HuH-7.5 (cell line): ENCODE results near the gene CMSS1.
A peak's percentile ranks its signal among the peaks of the same experiment; 100 is the strongest.

Experiments
- DNase-seq: peaks from one replicate; pipeline ENCODE4 v3.0.0; 2011; ENCODE audit warnings: low spot score

CMSS1 gene

DNA sequence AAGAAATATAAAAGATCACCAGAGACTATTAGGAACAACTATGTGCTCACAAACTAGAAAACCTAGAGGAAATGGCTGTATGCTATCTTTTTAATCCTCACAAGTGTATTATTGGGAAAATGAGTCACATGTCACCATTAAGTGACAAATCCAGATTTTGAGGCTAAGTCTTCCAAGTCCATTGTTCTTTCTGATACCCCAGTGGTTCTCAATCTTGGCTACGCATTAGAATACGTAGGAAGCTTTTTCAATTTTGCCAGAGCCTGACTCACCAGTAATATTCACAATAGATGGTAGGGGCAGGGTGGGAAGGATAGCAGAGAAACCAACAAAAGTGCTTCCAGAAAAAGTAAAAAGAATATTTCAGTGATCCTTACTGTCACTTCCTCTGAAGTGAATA lies 179.6 kb downstream of the CMSS1 start:
- DNase-seq = no peak

DNA sequence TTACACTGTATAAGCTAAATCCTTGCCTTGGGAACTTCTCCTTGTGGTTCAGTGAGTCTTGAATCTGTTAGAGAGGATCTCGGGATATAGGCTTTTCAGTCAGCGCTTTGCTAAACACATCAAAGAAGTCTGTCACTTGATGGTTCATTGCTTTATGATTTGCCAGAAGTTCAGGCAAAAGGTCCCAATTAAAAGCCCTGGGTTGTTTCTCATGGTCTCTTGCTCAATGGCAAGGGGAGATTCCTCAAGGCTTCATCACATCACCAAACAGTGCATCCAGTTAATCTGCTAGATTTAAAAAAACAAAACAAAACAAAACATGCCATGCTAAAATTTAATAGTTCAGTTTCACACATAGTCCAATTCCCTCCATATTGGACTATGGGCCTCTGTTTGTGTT lies 181.9 kb downstream of the CMSS1 start:
- DNase-seq = no peak

DNA sequence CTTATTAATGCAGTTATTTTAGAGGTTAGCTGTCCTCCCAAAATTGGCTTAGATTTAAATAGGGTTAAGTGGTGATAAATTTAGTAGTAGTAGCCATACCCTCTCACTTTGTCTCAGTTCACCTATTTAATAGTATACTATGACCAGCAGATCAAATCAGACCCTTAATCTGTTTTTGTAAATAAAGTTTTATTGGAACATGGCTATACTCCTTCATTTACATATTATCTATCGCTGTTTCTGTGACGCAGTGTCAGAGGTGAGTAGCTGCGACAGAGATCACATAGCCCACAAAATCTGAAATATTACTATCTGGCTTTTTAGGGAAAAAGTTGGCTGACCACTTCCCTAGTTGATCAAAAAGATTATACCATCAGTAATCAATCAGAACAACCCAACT lies 183.4 kb downstream of the CMSS1 start:
- DNase-seq = no peak

DNA sequence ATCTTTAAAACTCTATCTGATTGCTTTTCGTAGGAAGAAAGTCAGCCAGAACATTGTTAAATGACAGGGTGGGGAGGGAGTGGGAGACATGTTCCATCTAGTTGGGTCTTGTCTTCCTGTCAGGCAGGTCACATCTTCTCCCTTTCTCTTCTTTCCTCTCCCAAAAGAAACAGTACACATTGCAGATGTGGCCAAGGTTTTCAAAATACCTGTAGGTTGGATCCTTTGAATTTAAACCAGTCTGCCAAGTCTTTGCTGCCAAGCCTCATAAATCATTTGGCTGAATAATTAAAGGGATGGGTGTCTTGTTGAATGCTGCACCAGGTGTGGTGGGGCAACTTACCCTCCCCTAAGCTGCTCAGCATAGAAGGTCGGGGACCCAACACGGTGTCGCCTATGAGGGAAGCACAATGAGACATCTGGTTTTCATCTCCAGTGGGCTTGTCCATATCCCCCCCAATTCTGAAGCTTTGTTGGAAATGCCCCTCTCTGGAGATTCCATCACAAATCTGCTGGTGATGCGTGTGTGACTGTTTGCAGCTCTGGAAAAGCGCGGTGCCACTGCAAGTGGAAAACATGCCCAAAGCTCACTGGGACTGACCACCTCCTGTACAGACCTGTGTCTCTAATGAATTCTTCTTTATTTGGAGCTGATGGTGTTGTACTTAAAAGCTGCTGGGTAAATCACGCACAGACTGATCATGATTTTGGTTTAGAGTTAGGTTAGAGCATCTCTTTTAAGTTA lies 184.0 kb downstream of the CMSS1 start:
- DNase-seq = no peak

DNA sequence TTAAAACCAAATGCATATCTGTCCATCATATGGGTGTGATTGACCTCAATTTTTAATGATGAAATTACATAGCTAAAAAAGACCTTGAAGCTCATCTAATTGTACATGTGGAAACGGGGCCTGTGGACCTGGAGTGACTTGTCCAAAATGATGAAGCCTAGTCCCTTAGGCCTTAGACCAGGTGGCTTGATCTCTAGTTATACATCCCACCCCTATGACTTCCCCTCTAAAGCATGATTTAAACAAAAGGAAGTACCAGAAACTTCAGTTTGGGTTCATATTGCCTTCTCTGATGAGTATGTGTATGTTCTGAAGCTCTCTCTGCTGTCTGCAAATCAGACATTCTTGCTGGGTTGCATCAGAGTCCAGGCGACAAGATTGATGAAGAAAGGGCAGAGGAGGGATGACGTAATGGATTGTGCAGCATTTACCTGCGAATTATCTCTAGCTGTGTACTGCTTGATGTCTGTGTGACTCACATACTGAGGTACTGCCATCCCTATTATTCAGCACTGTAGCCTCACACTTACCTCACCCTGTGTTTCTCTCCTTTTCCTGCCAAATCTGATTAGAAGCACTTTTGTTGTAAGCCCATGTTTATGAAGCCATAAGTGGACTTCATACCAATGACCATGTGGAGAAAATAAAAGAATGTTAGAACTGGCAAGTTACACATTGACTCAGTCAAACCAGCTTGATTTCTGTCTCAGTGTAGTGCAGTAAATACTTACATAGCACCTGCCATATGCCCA lies 185.1 kb downstream of the CMSS1 start:
- DNase-seq = peak; percentile 43

DNA sequence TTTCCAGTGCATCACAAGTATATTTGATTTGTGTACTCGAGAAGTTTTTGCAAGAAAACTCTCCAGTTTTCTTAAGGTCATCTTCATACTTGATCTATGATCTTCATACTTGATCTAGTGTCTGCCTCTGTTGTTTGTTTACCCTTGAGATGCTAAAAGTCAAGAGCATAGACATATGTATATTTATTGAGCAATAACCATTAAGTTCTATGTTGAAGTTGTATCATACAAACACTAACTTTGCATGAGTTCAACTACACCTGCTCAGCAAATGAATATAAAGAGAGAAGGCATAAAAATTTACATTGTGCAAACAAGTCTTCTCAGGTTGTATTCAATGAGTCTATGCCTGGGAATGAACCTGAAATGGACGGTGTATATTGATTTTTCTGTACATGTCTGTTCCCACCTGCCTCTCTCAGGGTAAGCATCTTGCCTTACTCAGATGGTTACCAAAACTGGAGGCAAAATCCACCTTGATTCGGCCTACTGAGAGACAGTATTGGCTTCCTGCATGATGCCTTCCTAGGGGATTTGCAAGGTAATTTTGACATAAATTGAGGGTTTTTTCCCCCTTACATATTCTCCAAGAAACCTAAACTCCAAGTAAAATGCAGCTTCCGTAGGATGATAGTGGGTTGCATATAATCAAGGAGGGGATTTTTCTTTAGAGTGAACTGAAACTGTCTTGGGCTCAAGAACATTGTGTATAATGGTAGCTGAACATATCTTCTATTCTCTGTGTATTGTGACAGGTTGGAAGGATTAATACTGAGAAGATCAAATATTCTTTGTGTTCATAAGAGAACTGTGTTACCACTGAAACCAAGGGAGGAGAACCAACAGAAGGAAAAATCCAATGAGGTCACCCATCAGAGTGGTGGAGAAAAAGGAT lies 186.2 kb downstream of the CMSS1 start:
- no peak for DNase-seq

DNA sequence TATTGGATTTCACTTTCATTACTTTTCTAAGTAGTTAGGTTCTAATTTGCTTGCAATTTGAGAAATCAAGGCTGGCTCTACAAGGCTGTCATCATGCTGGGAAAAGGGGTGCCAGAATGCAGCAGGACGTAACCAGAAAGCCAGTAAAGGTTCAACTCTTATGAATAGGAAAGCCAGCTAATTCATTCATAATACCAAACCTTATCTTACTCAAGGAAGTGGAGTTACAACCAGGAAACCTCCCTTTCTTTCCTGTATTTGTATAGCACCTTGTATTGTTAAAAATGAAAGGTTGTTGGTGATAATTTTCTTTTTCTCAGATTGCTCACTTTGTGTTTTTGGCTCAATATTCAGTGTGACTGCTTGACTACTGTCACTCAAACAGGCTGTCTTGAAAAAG lies 187.3 kb downstream of the CMSS1 start:
- DNase-seq = no peak

DNA sequence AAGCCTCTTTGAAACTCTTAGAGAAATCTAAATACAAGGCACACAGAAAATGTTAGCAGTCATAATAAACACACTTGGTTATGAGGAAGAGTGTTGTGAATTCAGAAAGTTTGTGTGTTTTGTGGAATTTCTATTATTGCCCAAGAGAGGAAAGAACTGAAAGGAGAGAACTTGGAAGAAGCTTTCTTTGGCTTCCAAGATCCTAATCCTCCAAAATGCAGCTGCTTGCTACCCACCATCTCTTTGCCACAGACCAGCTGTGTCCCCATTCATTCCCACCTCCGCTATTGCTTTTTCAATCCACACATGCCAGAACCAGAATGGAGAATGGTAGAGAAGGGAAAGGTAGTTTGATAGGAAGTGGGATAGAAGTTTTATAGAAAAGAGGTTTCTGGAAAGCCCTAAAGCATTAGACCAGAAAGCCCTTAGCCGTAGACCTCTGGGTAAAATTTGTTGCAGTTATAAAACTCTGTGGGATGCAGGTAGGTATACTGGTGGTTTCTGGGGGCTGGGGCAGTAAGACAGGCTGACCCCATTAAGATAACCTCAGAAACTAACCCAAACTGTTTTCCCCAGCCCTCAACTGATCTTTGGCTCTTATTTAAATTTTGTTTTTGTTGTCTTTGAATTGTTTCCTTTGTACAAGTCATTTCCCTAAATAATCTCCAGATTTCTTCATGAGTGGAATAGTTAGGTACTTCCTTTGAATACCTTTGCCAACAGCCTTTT lies 188.2 kb downstream of the CMSS1 start:
- DNase-seq = no peak

DNA sequence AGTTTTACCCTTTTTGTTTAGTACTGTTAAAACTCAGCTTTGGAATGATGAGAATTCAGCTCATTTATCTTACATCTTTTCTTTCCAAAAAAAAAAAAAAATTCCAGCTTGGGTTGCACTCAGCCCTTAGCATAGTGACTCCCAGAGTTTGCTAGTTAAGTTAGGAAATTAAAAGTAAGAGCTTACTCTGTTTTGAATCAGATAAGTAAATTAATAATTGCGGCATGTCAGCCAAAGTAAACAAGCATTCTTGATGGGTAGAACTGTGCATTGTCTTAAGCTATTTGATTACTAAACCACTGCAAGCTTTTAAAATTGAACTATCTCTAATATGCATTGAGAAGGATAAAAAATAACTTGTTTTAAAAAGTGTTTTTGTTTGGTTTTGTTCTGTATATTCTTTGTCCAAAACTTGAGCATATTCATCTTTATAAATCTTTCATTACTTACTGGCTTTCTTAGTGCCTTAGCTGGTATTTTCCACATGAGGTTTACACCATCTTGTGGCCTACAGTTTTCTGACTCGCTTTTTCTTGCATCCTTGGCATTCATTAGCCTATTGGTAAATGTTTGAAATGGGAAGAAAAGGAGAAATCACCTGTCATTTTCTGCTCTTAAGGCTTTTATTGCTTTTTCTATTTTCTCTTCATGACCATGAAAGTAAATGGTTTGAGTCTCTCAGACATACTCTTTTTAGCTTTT lies 189.1 kb downstream of the CMSS1 start:
- DNase-seq = no peak

DNA sequence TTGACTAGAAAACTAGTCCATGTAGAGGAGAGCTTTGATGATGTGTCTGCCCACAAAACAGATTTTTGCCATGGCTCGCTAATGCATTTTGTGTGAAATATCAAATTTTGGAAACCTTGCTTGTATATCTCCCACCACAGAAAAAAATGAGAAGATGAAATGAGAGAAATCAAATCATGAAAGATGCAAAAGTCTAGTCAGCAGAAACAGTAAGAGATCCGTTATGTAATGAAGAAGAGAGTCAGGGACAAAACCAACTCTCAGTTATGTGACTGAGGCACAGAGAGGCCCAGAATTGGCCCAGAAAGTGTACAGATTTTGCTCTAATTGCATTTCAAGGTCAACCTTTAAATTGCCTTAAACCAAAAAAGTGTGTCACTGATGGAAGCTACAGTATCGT lies 189.7 kb downstream of the CMSS1 start:
- no peak for DNase-seq

DNA sequence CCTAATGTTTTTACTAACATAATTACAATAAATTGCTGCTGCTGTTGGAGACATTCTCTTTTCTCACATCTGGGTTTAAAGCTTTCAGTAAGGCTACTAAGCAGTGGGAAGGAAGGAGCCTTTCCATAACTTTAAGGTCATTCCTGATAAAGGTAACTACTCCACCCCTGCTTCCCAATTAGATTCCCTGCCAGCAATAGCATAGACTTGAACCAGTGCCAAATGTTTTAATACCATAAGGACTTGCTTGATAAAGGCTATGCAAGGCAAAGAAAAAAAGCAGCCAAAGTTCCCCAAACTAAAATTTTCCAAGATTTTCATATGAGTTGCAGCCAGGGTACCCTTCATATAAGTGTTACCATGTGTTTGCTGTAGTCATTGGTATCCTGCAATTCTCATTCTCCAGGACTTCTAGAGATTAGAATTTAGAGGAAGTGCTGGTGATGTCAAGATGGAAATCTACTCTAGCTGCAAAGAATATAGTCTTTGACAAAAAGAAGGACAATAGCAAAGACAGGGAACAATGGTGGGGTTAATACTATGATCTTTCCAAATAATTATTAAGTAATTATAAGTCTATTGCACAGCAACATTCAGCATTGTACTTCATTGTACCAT lies 190.5 kb downstream of the CMSS1 start:
- DNase-seq = no peak

DNA sequence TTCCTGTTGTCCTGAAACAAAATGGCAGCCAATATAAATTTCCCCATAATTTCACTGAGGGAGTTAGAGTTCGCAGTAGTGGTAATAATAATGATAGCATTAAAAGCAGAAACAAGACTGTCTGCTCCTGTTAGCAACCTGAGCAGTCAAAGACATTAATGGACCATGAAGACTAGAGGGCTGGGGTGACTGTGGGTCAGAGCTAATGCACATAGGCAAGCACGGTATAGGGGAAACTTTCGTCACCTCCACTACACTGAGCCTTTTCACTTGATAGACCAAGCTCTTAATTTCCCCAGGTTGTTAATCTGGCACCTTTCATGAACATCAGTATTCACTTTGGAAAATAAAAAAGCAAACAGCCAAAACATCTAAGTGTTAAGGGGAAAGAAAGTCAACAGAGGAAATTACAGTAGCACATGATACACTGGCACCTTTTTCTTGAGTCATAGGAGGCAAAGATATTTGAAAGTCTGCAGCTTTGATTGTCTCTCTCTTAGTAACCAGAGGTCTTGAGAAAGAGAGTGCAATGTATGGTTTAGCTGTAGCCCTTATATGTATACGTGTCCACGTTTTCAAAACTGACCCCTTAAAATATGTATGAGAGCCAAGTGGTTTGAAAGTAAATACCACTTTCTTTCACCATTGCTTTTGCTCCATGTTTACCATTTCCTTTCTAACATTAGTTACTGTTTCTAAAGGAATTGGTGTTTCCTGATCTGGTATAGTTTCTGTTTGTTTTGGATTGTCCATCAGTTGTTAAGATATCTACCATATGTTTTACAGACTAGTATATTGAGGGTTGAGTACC lies 191.8 kb downstream of the CMSS1 start:
- no peak for DNase-seq

DNA sequence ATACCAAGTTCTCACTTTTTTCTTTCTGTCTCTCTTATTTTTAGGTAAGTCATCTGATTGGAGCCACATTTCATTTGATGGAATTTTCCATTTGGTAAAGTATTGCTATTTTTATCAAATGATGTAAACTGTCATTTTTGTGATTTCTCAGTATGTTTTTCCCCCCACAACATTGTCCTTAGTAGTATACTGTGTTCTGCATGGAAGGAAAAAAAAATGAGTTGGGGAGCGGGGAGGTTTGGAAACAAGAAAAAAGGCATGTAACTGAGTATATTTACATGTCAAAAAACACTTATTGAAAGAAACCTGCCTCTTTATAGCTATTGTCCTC lies 192.4 kb downstream of the CMSS1 start:
- DNase-seq = no peak

DNA sequence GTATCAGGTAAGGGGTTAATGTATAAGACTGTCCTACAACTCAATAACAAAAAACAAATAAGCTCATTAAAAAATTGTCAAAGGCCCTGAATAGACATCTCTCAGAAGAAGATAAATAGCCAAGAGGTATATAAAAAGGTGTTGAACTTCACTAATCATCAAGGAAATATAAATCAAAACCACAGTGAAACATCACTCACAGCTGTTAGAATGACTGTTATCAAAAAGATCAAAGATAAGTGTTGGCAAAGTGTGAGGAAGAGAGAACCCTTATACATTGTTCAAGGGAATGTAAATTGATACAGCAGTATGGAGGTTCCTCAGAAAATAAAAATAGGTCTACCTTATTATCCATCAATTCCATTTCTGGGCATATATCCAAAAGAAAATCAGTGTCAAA lies 201.1 kb downstream of the CMSS1 start:
- no peak for DNase-seq

DNA sequence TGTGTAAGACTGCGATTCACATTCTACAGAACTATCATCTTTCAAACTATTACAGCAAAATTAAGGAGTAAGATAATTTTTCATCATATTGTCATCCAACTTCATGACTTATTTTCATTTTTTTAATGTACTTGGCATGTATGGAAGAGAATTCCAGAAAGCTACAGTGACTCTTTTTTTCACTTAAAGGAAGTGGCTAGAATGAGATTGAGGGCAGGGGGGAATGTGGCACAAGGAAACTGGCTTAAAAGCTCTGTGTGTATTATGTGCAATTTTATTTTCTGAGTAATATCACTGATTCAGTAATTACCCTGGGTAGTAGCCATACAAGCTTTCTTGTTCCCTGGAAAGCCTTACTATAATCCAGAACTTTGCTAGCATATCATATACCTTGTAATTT lies 202.1 kb downstream of the CMSS1 start:
- DNase-seq = no peak

DNA sequence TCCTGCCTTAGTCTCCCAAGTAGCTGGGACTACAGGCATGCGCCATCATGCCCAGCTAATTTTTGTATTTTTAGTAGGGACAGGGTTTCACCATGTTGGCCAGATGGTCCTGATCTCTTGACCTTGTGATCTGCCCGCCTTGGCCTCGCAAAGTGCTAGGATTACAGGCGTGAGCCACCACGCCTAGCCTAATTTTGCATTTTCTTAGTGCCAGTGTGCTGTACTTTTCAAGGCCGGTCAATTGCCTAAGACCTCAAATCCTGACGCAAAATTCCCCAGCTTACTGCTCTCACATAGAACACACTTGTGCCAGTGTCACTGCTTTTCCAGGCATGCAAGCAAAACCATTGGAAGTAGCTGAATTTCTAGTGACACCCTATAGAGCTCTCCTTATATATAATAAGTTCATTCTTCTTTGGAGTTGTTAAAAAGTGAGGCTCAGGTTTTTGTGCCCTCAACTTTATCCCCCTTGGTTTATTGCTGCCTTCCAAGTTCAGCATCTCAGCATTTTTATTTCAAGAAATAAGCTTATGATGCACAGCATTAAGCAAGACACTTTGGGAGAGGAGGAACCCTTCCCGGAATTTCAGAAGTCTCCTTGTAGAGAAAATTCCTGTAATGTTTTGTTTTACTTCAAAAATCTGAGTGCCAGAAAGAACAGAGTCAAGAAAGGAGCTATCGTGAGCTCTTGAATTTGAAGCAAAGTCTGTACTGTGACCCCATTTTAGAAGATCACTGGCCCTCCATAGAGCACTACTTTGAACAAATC lies 203.4 kb downstream of the CMSS1 start:
- no peak for DNase-seq

DNA sequence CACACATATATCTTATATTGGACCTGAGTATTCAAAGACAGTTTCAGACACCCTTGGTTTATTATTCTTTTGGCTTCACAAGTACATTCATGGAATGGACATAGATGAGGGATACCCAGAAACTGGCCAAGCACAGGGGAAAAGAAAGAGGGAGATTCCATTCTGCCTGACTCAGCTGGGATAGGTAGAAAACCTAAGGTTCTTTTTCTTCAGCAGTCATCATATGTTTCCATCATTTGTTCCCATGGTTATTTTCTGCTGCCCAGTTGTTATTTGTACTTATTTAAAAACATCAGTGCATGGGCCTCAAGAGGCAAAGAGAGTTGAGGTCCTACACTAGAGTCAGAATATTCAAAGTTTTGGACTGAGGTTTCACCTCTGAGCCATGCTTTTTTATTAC lies 204.8 kb downstream of the CMSS1 start:
- no peak for DNase-seq

DNA sequence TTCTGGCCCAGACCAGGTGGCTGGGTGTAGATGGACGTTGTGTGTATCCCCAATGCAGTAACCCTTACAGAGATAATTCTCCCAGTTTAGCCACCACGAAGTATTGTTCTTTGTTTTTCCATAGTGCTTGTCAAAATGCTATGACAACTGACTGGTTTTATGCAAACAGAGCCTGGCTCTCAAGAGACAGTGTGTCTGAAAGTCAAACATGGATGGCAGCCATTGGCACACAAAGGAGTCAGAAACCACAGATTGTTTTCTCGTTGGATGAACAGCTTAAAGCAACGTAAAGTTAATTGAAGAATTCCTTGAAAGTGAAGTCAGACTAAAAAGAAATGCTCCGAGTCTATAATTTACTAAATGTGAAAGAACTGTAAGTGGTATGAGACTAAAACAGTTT lies 205.5 kb downstream of the CMSS1 start:
- DNase-seq = no peak

DNA sequence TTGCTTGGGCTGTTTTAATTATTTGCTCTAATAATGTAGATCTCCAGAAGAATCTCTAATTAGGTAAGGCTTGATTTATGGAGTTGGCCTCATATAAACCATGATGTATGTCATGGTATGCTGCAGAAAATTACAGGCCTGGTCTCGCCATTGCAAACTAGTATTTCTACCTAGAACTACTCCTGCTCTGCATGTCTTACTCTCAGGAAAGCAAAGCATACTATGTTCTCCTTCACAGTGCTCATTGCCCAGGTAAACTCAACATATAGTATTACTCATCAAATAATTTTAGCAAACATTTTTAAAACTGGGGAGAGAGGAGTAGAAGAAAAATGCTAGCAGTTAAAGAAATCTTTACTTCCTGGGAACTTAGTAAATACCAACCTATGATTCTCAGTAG lies 205.9 kb downstream of the CMSS1 start:
- DNase-seq = no peak
